ENCODE results near the gene DHRS1.
A peak's percentile ranks its signal among the peaks of the same experiment; 100 is the strongest.

Gene DHRS1

GRCh38 chr14:24309538-24310264 lies 10.1 kb upstream of the DHRS1 start, which contains the start of gene LTB4R2:
Gene LTB4R2, plus strand, starts transcription at chr14:24310140. Its CDS starts 525 bp downstream, at chr14:24310665.
- DNase-seq (ENCODE audit: low spot score) (no peak), FAIRE-seq (no peak)

- no peak for FAIRE-seq
- DNase-seq (ENCODE audit: low spot score): no peak
Measured at GRCh38 chr14:24308342-24309124, 9.0 kb upstream of the DHRS1 start.

GRCh38 chr14:24307575-24308341 lies 8.2 kb upstream of the DHRS1 start, which contains the start of gene CIDEB:
Gene CIDEB, minus strand, starts transcription at chr14:24307977. Its CDS starts 119 bp downstream, at chr14:24307858.
- FAIRE-seq: no peak
- DNase-seq (ENCODE audit: low spot score): peak; percentile 73

GRCh38 chr14:24307156-24307574 lies 7.6 kb upstream of the DHRS1 start:
- FAIRE-seq (no peak), DNase-seq (ENCODE audit: low spot score) (no peak)

- no peak for DNase-seq (ENCODE audit: low spot score)
- no peak for FAIRE-seq
Measured at GRCh38 chr14:24304019-24304387, 4.4 kb upstream of the DHRS1 start.

- FAIRE-seq (no peak), DNase-seq (ENCODE audit: low spot score) (no peak)
Measured at GRCh38 chr14:24300326-24300980, 873 bp upstream of the DHRS1 start.

- FAIRE-seq (no peak), DNase-seq (ENCODE audit: low spot score) (peak; percentile 65)
Measured at GRCh38 chr14:24298892-24299254, 707 bp downstream of the DHRS1 start.

- no peak for FAIRE-seq
Measured at GRCh38 chr14:24297190-24297964, 2.2 kb downstream of the DHRS1 start.

GRCh38 chr14:24296341-24297157 lies 3.0 kb downstream of the DHRS1 start:
- FAIRE-seq (no peak), DNase-seq (ENCODE audit: low spot score) (peak; percentile 75)

More at GRCh38 chr14:24297190-24297964, 2.2 kb downstream of the DHRS1 start:
- DNase-seq (ENCODE audit: low spot score): peak; percentile 32

- DNase-seq (ENCODE audit: low spot score) (no peak), FAIRE-seq (no peak)
Measured at GRCh38 chr14:24293525-24293924, 6.1 kb downstream of the DHRS1 start.

- FAIRE-seq (no peak), DNase-seq (ENCODE audit: low spot score) (no peak)
Measured at GRCh38 chr14:24292118-24292807, 7.3 kb downstream of the DHRS1 start.

GRCh38 chr14:24291446-24292117 lies 8.0 kb downstream of the DHRS1 start:
- FAIRE-seq: no peak
- DNase-seq (ENCODE audit: low spot score): no peak

- FAIRE-seq (no peak), DNase-seq (ENCODE audit: low spot score) (no peak)
Measured at GRCh38 chr14:24290746-24291145, 8.8 kb downstream of the DHRS1 start.

- FAIRE-seq: no peak
Measured at GRCh38 chr14:24289649-24290280, 9.8 kb downstream of the DHRS1 start.

GRCh38 chr14:24286996-24287395 lies 12.6 kb downstream of the DHRS1 start:
- DNase-seq (ENCODE audit: low spot score): no peak
- FAIRE-seq: no peak

More at GRCh38 chr14:24289649-24290280, 9.8 kb downstream of the DHRS1 start:
- DNase-seq (ENCODE audit: low spot score): no peak

- no peak for FAIRE-seq
- no peak for DNase-seq (ENCODE audit: low spot score)
Measured at GRCh38 chr14:24285351-24285750, 14.2 kb downstream of the DHRS1 start.

- FAIRE-seq (no peak), DNase-seq (ENCODE audit: low spot score) (no peak)
Measured at GRCh38 chr14:24284501-24285035, 15.0 kb downstream of the DHRS1 start.

Data from urothelium cell line (cell line).